ENCODE measurements around the gene NDUFV2. TPM values are rescaled to one million over a fixed set of nuclear protein-coding genes. Genes with fewer than 3 reads are reported as not detected.

The NDUFV2 gene
- total and polyA plus RNA-seq, 8 donors = 69.4 to 283 (median 218) TPM

DNA sequence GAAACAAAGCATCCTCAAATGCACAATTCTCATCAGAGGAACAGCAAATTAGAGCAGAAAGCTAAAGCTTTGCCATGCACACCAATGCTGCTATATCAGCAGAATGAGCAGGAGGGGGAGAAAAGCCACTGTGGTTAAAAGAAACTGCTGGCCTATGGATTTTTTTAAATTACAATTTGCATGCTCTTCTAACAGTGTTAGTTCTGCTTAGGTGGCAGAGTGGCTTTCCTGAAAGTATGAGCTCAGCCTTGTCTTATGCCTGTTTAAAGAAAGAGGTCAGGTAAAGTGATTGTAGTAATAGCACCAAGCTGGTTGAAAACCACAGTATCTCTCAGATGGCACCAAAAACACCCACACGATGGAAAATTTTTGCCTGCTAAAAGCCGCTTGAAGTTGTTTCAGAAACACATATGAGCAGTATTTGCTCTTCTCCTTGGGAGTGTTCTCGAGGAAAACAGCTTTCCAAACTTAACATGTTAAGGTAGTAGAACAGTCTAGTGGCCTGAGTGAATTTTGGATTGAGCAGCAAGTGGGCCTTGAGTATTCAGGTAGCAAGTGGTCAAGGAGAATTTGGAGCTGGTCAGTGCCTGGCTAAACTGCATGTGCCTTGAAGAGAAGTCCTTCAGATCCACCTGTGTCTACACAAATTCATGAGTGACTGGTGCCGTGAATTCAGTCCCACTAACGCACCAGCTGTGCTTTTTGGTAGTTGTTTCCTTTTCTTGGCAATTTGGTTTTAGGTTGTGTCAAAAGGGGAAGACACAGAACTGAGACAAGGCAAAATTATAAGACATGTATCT, 19.6 kb upstream of the NDUFV2 start:
- no peak for DNase-seq
- Histone ChIP-seq H3K9me3 (no peaks in the 10 kb centered on the region), H3K4me3 (no peak overlapping the region), H3K27me3 (no peaks in the 10 kb centered on the region), H3K4me1 (no peaks in the 10 kb centered on the region), H3K27ac (peak overlapping the region in 3 of 5 donors; percentile 34 to 69 (median 45)), H3K36me3 (no peaks in the 10 kb centered on the region)
- no peak for TF ChIP-seq POLR2A (IDR thresholded peaks at IDR 0.05)
- no peak for TF ChIP-seq POLR2AphosphoS5 (IDR thresholded peaks at IDR 0.05)
- TF ChIP-seq, protein P1, sequence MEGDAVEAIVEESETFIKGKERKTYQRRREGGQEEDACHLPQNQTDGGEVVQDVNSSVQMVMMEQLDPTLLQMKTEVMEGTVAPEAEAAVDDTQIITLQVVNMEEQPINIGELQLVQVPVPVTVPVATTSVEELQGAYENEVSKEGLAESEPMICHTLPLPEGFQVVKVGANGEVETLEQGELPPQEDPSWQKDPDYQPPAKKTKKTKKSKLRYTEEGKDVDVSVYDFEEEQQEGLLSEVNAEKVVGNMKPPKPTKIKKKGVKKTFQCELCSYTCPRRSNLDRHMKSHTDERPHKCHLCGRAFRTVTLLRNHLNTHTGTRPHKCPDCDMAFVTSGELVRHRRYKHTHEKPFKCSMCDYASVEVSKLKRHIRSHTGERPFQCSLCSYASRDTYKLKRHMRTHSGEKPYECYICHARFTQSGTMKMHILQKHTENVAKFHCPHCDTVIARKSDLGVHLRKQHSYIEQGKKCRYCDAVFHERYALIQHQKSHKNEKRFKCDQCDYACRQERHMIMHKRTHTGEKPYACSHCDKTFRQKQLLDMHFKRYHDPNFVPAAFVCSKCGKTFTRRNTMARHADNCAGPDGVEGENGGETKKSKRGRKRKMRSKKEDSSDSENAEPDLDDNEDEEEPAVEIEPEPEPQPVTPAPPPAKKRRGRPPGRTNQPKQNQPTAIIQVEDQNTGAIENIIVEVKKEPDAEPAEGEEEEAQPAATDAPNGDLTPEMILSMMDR (IDR thresholded peaks at IDR 0.05) = no peak
- TF ChIP-seq EP300 (IDR thresholded peaks at IDR 0.05) = no peak
- WGBS, 5 donors = 68 to 79% (median 70%) methylated on average over 5 of the region's 5 CpGs
- intact Hi-C loops (cut with DNase I; ENCODE audit: low total_unique reads) = no loop called here

DNA sequence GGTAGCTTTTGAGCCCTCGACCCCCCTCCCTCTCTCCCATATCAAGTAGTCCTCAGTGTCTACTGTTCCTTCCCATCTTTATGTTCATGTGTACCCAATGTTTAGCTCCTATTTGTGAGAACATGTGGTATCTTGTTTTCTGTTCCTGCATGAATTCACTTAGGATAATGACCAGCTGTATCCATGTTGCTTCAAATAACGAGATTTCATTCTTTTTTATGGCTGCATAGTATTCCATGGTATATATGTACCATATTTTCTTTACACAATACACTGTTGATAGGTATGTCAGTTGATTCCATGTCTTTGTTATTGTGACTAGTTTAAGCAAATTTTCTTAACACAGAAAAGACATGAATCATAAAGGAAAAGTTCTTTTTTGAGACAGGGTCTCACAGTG, 16.5 kb upstream of the NDUFV2 start:
- no peaks in the 10 kb centered on the region for H3K36me3 ChIP-seq
- 45 to 77% (median 74%) methylated on average over 2 of the region's 2 CpGs for WGBS, 5 donors
- no peaks in the 10 kb centered on the region for H3K9me3 ChIP-seq
- H3K27ac ChIP-seq = no peak overlapping the region
- TF ChIP-seq POLR2AphosphoS5 (IDR thresholded peaks at IDR 0.05) = no peak
- no peak for TF ChIP-seq EP300 (IDR thresholded peaks at IDR 0.05)
- no peak for TF ChIP-seq POLR2A (IDR thresholded peaks at IDR 0.05)
- TF ChIP-seq, protein P1 (IDR thresholded peaks at IDR 0.05) = no peak
- DNase-seq = no peak
- no peaks in the 10 kb centered on the region for H3K4me1 ChIP-seq
- no peaks in the 10 kb centered on the region for H3K27me3 ChIP-seq
- no peak overlapping the region for H3K4me3 ChIP-seq
- intact Hi-C loops (cut with DNase I; ENCODE audit: low total_unique reads) = no loop called here

DNA sequence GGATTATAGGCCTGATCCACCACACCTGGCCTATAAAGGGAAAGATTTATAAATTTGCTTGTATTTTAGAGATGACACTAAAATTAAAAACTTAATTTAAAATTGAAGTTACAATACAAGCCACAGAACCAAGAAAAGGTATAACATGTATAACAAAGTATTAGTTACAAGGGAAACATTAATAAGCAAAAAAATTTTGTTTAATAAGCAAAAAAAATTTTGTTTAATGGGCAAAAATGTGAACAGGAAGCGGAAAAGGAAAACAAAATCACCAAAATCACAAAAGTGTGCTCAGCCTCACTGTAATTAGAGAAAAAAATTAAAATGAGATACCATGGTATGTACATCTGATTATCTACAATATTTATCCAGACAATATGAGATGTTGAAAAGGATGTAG, 15.9 kb upstream of the NDUFV2 start:
- TF ChIP-seq, protein P1 (IDR thresholded peaks at IDR 0.05) = no peak
- TF ChIP-seq POLR2AphosphoS5 (IDR thresholded peaks at IDR 0.05) (no peak), EP300 (IDR thresholded peaks at IDR 0.05) (no peak), POLR2A (IDR thresholded peaks at IDR 0.05) (no peak)
- intact Hi-C loops (cut with DNase I; ENCODE audit: low total_unique reads) = no loop called here
- H3K27ac ChIP-seq = no peak overlapping the region
- WGBS, 5 donors = 89 to 99% (median 94%) methylated on average over 1 of the region's 1 CpG
- DNase-seq = no peak
- H3K4me1 ChIP-seq = no peaks in the 10 kb centered on the region
- no peaks in the 10 kb centered on the region for H3K36me3 ChIP-seq
- H3K4me3 ChIP-seq = no peak overlapping the region
- H3K27me3 ChIP-seq = no peaks in the 10 kb centered on the region
- H3K9me3 ChIP-seq = no peaks in the 10 kb centered on the region

DNA sequence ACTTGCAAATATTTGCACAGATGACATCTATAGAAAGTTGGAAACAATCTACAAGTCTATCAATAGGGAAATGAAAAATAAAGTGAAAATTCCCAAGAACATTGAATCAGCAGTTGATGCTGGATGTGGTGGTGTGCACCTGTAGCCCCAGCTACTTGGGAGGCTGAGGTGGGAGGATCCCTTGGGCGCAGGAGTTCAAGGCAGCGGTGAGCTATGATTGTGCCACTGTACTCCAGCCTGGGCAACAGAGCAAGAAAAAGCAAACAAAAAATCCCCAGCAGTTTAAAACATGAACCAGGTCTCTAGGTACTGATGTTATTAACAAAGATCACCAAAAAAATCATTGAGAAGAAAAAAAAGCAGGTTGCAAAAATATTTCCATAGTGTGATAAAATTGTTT, 15.4 kb upstream of the NDUFV2 start:
- H3K27ac ChIP-seq = no peak overlapping the region
- no peaks in the 10 kb centered on the region for H3K9me3 ChIP-seq
- H3K36me3 ChIP-seq = no peaks in the 10 kb centered on the region
- H3K4me1 ChIP-seq = peaks cover 0 to 3% (median 0%) of the 10 kb centered on the region in 4 donors
- WGBS, 5 donors = 93 to 100% (median 96%) methylated on average over 2 of the region's 2 CpGs
- intact Hi-C loops (cut with DNase I; ENCODE audit: low total_unique reads) = no loop called here
- H3K4me3 ChIP-seq = no peak overlapping the region
- no peaks in the 10 kb centered on the region for H3K27me3 ChIP-seq
- TF ChIP-seq, protein P1 (IDR thresholded peaks at IDR 0.05) = no peak
- TF ChIP-seq POLR2AphosphoS5 (IDR thresholded peaks at IDR 0.05) (no peak), EP300 (IDR thresholded peaks at IDR 0.05) (no peak), POLR2A (IDR thresholded peaks at IDR 0.05) (no peak)
- DNase-seq = no peak

Measured in stomach (tissue), 9 donors.